Stimulated activated CD8-positive, alpha-beta memory T cell treated with anti-CD3 and anti-CD28 coated beads, Interleukin-7, amount 100 ng/mL, for 24 hours (primary cell): Measurements from ENCODE around the gene ICOSLG.
"Not testable (repeated sequence)": the region's sequence is repeated elsewhere in the genome, so short reads cannot be mapped to it uniquely, and the experiment has no call there.

ENCODE experiments used
- DNase-seq: peaks from one replicate; pipeline ENCODE4 v3.0.0-alpha.2; 2020; ENCODE audit warnings: low read depth

Gene ICOSLG

GRCh38 chr21:44265734-44266270, 25.1 kb upstream of the ICOSLG start:
- no peak for DNase-seq

GRCh38 chr21:44263768-44264167, 23.0 kb upstream of the ICOSLG start:
- DNase-seq: no peak

- no peak for DNase-seq
Observed at GRCh38 chr21:44263221-44263760, 22.5 kb upstream of the ICOSLG start.

GRCh38 chr21:44262338-44263056, 21.8 kb upstream of the ICOSLG start:
- DNase-seq: no peak

GRCh38 chr21:44261675-44262295, 21.0 kb upstream of the ICOSLG start, which contains the start of gene DNMT3L:
Gene DNMT3L, minus strand, starts transcription at chr21:44261897. Its CDS starts 638 bp downstream, at chr21:44261259.
- DNase-seq: no peak

GRCh38 chr21:44260791-44261631, 20.3 kb upstream of the ICOSLG start:
- DNase-seq: no peak

GRCh38 chr21:44260066-44260465, 19.3 kb upstream of the ICOSLG start:
- DNase-seq: no peak

- DNase-seq: no peak
Observed at GRCh38 chr21:44259082-44259705, 18.5 kb upstream of the ICOSLG start.

GRCh38 chr21:44258056-44258725, 17.4 kb upstream of the ICOSLG start:
- no peak for DNase-seq

GRCh38 chr21:44255511-44255981, 14.8 kb upstream of the ICOSLG start:
- no peak for DNase-seq

- DNase-seq: no peak
Observed at GRCh38 chr21:44253832-44254710, 13.3 kb upstream of the ICOSLG start.

- not testable (repeated sequence) for DNase-seq
Observed at GRCh38 chr21:44249204-44250037, 8.7 kb upstream of the ICOSLG start.

- DNase-seq: not testable (repeated sequence)
Observed at GRCh38 chr21:44247904-44248303, 7.2 kb upstream of the ICOSLG start.

- DNase-seq: not testable (repeated sequence)
Observed at GRCh38 chr21:44243980-44244379, 3.2 kb upstream of the ICOSLG start.

- not testable (repeated sequence) for DNase-seq
Observed at GRCh38 chr21:44241281-44241680, 538 bp upstream of the ICOSLG start.

GRCh38 chr21:44240353-44240752, 390 bp downstream of the ICOSLG start:
- DNase-seq: not testable (repeated sequence)

GRCh38 chr21:44229561-44229960, 11.2 kb downstream of the ICOSLG start:
- not testable (repeated sequence) for DNase-seq

- DNase-seq: not testable (repeated sequence)
Observed at GRCh38 chr21:44228109-44228508, 12.6 kb downstream of the ICOSLG start.

GRCh38 chr21:44227614-44228013, 13.1 kb downstream of the ICOSLG start:
- DNase-seq: not testable (repeated sequence)
